Astrocyte of the spinal cord (primary cell): ENCODE measurements around the gene PAX6.

ENCODE experiments used
- DNase-seq: peaks from one replicate; pipeline ENCODE4 v3.0.0; 2011; ENCODE audit warnings: low read depth, low spot score
- H3K4me3 ChIP-seq: 2 replicates; pipeline ENCODE4 v1.5.1; 2011; ENCODE audit warnings: low read depth, mild to moderate bottlenecking, low read length, moderate library complexity
- in situ Hi-C: cut with HindIII; loops from 2 replicates; pipeline ENCODE4 v1.10.0; 2017; ENCODE audit warnings: low sequenced_read_pairs
- TF ChIP-seq, protein P1 (sequence below): IDR thresholded peaks from 2 replicates; pipeline ENCODE4 v1.5.1; 2012; ENCODE audit warnings: low read depth, mild to moderate bottlenecking, low read length, inconsistent platforms

The PAX6 gene

DNA sequence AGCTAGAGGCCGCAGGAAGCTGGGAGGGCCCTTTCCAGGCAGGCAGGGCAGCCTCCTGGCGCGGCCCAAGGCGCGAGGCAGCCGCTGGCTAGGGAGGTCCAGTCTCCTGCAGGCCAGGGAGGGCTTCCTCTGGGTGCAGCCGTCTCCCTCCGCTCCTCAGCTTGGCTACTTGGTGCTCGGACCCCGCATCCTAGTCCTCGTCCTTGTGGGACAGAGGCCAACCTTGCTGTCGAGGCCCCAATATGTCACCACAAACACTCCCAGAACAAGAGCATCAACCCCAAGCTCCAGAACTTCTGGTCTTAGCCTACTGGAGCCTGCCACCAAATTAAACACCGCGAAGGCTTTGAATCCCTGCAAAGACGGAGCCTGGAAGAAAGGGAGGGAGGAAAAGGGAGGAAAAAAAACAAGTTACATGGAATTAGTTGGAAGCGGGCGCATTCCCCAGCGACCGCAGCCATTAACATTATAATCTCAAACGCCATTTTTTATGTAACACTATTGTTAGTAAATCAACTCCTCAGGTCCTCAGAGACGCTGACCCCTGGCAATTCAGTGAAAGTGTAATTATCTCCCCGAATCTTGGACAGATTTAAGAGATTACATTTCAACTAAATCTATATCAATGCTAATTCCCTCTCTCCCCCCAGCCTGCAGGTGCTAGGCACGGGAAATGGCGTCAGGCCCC, 12.7 kb upstream of the PAX6 start:
- in situ Hi-C loops = no loop called here
- DNase-seq = no peak
- TF ChIP-seq, protein P1, sequence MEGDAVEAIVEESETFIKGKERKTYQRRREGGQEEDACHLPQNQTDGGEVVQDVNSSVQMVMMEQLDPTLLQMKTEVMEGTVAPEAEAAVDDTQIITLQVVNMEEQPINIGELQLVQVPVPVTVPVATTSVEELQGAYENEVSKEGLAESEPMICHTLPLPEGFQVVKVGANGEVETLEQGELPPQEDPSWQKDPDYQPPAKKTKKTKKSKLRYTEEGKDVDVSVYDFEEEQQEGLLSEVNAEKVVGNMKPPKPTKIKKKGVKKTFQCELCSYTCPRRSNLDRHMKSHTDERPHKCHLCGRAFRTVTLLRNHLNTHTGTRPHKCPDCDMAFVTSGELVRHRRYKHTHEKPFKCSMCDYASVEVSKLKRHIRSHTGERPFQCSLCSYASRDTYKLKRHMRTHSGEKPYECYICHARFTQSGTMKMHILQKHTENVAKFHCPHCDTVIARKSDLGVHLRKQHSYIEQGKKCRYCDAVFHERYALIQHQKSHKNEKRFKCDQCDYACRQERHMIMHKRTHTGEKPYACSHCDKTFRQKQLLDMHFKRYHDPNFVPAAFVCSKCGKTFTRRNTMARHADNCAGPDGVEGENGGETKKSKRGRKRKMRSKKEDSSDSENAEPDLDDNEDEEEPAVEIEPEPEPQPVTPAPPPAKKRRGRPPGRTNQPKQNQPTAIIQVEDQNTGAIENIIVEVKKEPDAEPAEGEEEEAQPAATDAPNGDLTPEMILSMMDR = no peak
- no peak overlapping the region for H3K4me3 ChIP-seq

DNA sequence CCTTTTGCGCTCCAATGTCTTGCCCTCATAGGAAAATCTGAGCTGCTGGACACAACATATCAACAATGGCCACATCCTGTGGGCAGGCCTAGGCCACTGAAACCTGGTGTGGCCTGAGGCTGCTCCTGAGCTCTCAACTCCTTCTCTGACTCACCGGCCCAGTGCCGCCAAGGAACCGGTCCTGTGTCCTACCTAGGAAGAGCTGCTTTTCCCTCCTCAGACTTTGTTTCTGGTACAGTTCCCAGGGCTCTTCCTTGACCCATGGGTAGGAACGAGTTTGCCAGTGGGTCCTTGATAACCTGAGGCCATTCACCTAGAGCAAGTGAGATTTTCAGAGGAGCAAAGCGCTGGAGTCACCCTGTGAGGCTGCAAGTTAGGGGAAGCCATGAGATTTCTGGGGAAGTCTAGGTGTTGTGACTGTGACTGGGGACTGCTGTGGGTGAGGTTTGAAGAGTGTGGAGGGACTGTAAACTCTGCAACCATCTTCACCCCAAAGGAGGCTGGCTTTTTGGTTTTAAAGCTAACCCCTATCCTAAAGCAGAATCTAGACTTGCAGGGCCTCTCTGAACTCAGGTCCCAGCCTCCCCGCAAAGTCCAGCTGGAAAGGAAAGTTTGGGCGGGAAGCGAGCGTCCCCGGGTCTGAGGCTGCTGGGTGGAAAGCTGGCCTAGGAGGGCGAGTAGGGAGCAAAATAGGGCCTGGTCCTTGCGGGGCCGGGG, 12.0 kb upstream of the PAX6 start:
- TF ChIP-seq, protein P1 = no peak

DNA sequence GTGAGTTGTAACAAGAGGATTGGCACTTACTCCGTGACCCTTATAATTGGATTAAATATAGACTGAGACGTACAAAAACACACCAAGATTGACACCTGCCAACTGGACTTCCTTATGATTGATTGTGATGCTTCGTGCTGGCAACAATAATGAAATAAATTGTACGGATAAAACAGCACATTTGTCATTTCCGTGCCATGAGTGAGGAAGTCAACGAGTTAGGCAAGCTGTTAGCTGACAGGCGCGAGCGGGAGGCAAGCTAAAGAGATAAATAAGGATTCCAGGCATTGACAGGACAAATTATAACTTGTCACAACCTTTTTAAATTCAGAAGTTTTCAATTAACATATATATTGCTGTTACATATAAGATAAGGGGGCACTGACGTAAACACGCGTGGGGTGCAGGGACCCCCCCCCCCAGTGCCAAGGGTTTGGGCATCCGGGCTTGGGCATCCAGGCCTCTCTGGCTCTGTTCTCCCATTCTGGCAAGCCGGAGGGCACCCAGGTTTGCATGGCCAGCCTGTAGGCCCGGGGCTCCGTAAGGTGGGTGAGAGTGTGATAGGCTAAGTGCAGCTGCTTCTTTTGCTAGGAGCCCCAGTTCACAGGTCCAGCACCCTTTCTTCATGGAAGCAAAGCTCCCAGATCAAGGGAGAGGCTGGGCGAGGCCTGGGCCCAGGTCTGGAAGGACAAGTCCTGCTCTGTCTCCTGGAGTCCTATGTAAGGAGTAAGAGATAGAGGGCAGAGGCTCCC, 11.2 kb upstream of the PAX6 start:
- in situ Hi-C loops = no loop called here
- no peak for DNase-seq
- H3K4me3 ChIP-seq = no peak overlapping the region
- TF ChIP-seq, protein P1 = no peak

More for the DNA sequence above, 12.0 kb upstream of the PAX6 start:
- in situ Hi-C loops = no loop called here
- no peak for DNase-seq
- H3K4me3 ChIP-seq = no peak overlapping the region

DNA sequence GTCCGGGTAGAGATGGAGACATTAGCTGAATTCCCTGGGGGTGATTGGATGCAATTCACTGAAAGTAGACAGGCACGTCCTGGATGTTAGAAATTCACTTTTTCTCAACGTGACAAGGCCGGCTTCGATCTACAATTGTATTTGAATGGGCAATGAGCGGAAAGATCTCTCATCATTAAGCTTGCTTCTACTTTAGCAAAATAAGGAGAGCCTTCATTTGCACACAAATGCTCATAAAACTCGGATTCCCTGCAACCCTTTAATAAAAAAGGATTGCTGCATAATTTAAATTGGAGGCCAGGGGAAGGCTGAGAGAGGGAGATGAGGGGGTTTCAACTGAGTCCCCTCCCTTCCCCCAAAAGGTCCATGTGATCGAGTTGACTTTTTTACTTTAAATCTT, 10.6 kb upstream of the PAX6 start:
- H3K4me3 ChIP-seq = no peak overlapping the region
- DNase-seq = no peak
- in situ Hi-C loops = no loop called here
- TF ChIP-seq, protein P1 = no peak

DNA sequence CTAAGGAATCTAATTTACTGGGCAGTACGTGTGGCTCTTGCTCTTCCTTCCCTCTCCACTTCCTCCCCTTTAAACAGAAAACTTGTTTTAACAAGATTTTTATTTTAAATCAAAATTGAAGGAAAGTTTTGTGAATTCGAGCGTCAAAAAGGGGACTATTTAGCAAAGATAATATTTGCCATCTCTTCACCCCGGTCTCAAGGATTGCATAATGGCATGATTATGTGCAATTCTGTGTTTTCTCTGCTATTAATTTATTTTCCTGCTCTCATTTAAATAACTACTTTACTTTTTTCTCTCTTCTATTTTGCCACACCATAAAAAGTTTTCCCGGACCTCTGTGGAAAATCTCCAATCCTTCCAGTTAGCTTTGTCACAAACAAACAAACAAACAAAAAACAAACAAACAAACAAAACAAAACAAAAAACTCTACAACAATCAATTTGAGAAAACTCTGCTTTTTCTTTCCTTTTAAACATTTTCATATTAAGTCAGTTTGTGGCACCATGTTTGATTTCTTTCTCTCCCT, 10.2 kb upstream of the PAX6 start:
- H3K4me3 ChIP-seq = no peak overlapping the region
- in situ Hi-C loops = no loop called here
- no peak for DNase-seq
- TF ChIP-seq, protein P1 = no peak

DNA sequence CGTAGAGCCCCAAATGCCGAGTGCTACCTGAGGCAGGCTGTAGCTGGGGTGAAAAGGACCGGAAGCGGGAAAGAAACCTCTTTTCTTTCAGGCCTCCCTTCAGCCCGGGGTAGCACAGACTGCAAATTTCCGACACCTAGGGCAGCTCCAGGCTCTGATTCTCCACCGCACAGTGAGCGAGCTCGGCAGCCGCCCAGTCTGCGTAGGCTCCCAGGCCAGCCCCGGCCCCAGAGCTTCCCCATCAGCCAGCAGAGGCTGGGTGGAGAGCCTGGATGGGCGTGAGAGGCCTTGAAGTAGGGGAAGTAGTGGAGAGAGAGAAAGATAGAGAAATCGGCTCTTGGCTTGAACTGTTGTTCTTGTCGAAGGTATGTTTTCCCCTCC, 9.3 kb upstream of the PAX6 start:
- TF ChIP-seq, protein P1 = no peak
- in situ Hi-C loops = no loop called here
- no peak for DNase-seq
- no peak overlapping the region for H3K4me3 ChIP-seq
